ENCODE data around the gene RAD50. TPM values are rescaled to one million over a fixed set of nuclear protein-coding genes. Genes with fewer than 3 reads are reported as not detected.

The RAD50 gene
- polyA plus RNA-seq, 1 donor (not counting 4 experiments of a cell fraction or from before 2014, with no cell fraction given): 26.3 TPM

DNA sequence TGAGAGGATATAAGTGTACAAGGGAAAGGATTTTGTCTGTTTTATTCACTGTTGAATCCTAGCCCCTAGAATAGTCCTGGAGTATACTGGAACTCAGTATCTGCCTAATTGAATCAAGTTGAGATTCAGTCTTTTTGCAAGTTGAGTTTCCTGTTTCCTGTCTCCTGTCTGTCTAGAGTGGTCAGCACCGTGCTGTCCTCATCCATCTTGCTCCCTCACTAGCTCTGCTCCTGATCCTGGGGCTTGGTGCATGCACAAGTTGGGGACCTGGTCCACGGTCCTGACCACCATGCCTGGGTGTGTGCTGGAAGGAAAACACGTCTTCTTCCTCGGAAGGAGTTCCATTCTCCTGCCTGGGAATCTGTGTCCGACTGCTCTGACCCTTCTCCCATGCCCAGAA lies 16.6 kb upstream of the RAD50 start:
- dilution Hi-C loops (cut with MboI; ENCODE audit: extremely low pct_ligation_motif_present, low sequenced_read_pairs): no loop called here
- no peak for FAIRE-seq
- H3K36me3 ChIP-seq (ENCODE audit: control insufficient read depth in 2 of 2, extremely low read depth in 1 of 2, insufficient read depth in 2 of 2, low read length in 2 of 2): no peaks in the 10 kb centered on the region
- TF ChIP-seq CTCF (optimal IDR thresholded peaks at IDR 0.05 in 1 of 3, IDR thresholded peaks at IDR 0.05 in 1 of 3, conservative IDR thresholded peaks at IDR 0.05 in 1 of 3; ENCODE audit: extremely low read depth in 1 of 3, insufficient read depth in 2 of 3, low read length in 3 of 3): no peak
- H2AFZ ChIP-seq (ENCODE audit: control insufficient read depth, low read length): no peak overlapping the region
- no peak overlapping the region for H3K4me3 ChIP-seq (ENCODE audit: control insufficient read depth in 2 of 3, extremely low read depth in 1 of 3, insufficient read depth in 2 of 3, low read depth in 1 of 3, low read length in 3 of 3)
- no peaks in the 10 kb centered on the region for H3K79me2 ChIP-seq (ENCODE audit: control insufficient read depth, insufficient read depth, low read length)
- no peak for DNase-seq (ENCODE audit: low read depth, low spot score)
- no peaks in the 10 kb centered on the region for H3K4me1 ChIP-seq (ENCODE audit: control insufficient read depth, extremely low read depth, insufficient read depth, low read length)
- no peak overlapping the region for H3K4me2 ChIP-seq (ENCODE audit: control insufficient read depth, extremely low read depth, insufficient read depth, low read depth, low read length)
- no peaks in the 10 kb centered on the region for H3K9me3 ChIP-seq (ENCODE audit: control insufficient read depth, low read depth, low read length)
- no peak overlapping the region for H3K9ac ChIP-seq (ENCODE audit: control insufficient read depth, extremely low read depth, insufficient read depth, low read length)
- H3K9me1 ChIP-seq (ENCODE audit: control insufficient read depth, extremely low read depth, insufficient read depth, low read length): no peaks in the 10 kb centered on the region
- H3K27ac ChIP-seq (ENCODE audit: control insufficient read depth, insufficient read depth, low read length): no peak overlapping the region
- no peaks in the 10 kb centered on the region for H4K20me1 ChIP-seq (ENCODE audit: control insufficient read depth, extremely low read depth, insufficient read depth, low read length)
- H3K27me3 ChIP-seq (ENCODE audit: control insufficient read depth, extremely low read depth, insufficient read depth, low read length): peaks cover 13% of the 10 kb centered on the region

DNA sequence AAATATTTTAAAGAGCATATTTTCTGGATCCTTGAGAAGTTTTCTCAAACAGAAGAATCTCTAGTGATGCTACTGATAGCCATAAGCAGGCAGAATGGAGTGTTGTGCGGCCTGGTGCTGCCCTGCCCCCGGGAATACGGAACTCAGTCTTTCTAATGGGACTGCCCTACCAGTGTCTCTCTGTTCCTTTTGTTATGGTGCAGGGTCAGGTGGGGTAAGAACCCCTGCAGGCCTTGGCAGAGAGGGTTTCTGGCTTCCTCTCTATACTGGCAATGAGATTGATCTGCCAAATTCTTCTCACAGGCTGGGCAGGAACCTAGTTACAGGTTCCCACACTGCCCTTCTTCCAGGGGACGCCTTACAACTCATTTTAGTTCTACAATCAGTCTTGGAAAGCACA lies 16.0 kb upstream of the RAD50 start:
- no peak overlapping the region for H3K4me3 ChIP-seq (ENCODE audit: control insufficient read depth in 2 of 3, extremely low read depth in 1 of 3, insufficient read depth in 2 of 3, low read depth in 1 of 3, low read length in 3 of 3)
- H3K9me1 ChIP-seq (ENCODE audit: control insufficient read depth, extremely low read depth, insufficient read depth, low read length): no peaks in the 10 kb centered on the region
- TF ChIP-seq EZH2 (IDR thresholded peaks at IDR 0.05; ENCODE audit: low read length): no peak
- no peak for TF ChIP-seq CTCF (optimal IDR thresholded peaks at IDR 0.05 in 1 of 3, IDR thresholded peaks at IDR 0.05 in 1 of 3, conservative IDR thresholded peaks at IDR 0.05 in 1 of 3; ENCODE audit: extremely low read depth in 1 of 3, insufficient read depth in 2 of 3, low read length in 3 of 3)
- H4K20me1 ChIP-seq (ENCODE audit: control insufficient read depth, extremely low read depth, insufficient read depth, low read length): no peaks in the 10 kb centered on the region
- DNase-seq (ENCODE audit: low read depth, low spot score) (no peak), FAIRE-seq (no peak)
- no peaks in the 10 kb centered on the region for H3K36me3 ChIP-seq (ENCODE audit: control insufficient read depth in 2 of 2, extremely low read depth in 1 of 2, insufficient read depth in 2 of 2, low read length in 2 of 2)
- no peaks in the 10 kb centered on the region for H3K4me1 ChIP-seq (ENCODE audit: control insufficient read depth, extremely low read depth, insufficient read depth, low read length)
- H3K27me3 ChIP-seq (ENCODE audit: control insufficient read depth, extremely low read depth, insufficient read depth, low read length): peaks cover 13% of the 10 kb centered on the region
- no peak overlapping the region for H3K27ac ChIP-seq (ENCODE audit: control insufficient read depth, insufficient read depth, low read length)
- no peaks in the 10 kb centered on the region for H3K9me3 ChIP-seq (ENCODE audit: control insufficient read depth, low read depth, low read length)
- dilution Hi-C loops (cut with MboI; ENCODE audit: extremely low pct_ligation_motif_present, low sequenced_read_pairs): no loop called here
- no peak overlapping the region for H2AFZ ChIP-seq (ENCODE audit: control insufficient read depth, low read length)
- H3K4me2 ChIP-seq (ENCODE audit: control insufficient read depth, extremely low read depth, insufficient read depth, low read depth, low read length): no peak overlapping the region
- no peak overlapping the region for H3K9ac ChIP-seq (ENCODE audit: control insufficient read depth, extremely low read depth, insufficient read depth, low read length)
- H3K79me2 ChIP-seq (ENCODE audit: control insufficient read depth, insufficient read depth, low read length): no peaks in the 10 kb centered on the region

Measured in keratinocyte (primary cell).